ENCODE measurements around the gene PRDX5. TPM values are rescaled to one million over a fixed set of nuclear protein-coding genes. Genes with fewer than 3 reads are reported as not detected.

PRDX5 gene
- total and polyA plus RNA-seq, 9 of the 15 experiments (the other 6 are each of a cell fraction or from before 2014, with no cell fraction given), result 40.8 to 327 (median 204) TPM

DNA sequence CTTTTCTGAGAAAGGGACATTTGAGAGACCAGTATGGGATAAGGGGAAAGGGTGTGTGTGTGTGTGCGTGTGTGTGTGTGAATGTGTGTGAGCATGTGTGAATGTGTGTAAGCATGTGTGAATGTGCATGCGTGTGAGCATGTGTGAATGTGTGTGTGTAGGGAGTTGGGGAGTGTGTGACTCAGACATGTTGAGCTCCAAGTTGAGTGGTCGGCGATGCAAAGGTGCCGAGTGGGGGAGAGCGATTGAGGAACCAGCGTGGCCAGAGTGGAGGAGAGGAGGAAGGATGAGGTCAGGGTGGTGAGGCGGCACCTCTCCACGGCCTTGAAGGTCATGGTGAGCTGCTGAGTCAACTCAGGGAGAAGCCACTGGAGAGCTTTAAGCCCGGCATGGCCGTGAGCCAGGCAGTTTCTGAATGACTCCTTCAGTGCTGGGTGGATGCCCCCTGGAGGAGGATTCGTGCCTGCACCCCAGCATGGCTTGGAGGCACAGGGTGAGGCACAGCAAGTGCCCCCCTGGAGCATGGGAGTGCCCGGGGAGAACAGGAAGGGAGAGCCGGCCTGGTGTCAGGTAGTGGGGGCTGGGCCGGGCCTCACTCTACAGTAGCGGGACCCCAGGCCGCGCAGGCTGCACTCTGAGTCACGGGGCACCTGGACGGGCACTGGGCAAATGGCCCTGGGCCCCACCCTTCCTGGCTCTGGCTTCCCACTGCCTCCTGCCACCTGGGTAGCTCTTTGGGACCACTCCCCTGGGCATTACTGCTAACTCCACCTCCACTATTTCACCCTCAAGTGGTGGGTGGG lies 13.8 kb downstream of the PRDX5 start (continued):
- TF ChIP-seq, protein P1, sequence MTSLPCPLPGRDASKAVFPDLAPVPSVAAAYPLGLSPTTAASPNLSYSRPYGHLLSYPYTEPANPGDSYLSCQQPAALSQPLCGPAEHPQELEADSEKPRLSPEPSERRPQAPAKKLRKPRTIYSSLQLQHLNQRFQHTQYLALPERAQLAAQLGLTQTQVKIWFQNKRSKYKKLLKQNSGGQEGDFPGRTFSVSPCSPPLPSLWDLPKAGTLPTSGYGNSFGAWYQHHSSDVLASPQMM (CRISPR knock-in tag; IDR thresholded peaks at IDR 0.05), result no peak
- TF ChIP-seq, protein P2, sequence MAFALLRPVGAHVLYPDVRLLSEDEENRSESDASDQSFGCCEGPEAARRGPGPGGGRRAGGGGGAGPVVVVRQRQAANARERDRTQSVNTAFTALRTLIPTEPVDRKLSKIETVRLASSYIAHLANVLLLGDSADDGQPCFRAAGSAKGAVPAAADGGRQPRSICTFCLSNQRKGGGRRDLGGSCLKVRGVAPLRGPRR (CRISPR knock-in tag; IDR thresholded peaks at IDR 0.05), result no peak
- peak; percentile 93 for TF ChIP-seq SMARCE1 (IDR thresholded peaks at IDR 0.05)
- TF ChIP-seq ZNF79 (CRISPR knock-in tag; IDR thresholded peaks at IDR 0.05; ENCODE audit: low read depth), result no peak
- TF ChIP-seq SAP30 (IDR thresholded peaks at IDR 0.05; ENCODE audit: borderline replicate concordance, insufficient read depth, low read depth, low read length, poor library complexity, severe bottlenecking), result no peak
- no peak for TF ChIP-seq BDP1 (IDR thresholded peaks at IDR 0.05; ENCODE audit: insufficient read depth, insufficient read length)
- TF ChIP-seq ZNF347 (CRISPR knock-in tag; IDR thresholded peaks at IDR 0.05; ENCODE audit: low read depth), result no peak
- TF ChIP-seq NONO (IDR thresholded peaks at IDR 0.05; ENCODE audit: low read depth in 2 of 2, low read length in 1 of 2), result 0 out of 4 replicates have a peak, but pooled peaks of 1 of the 2 experiments have one; percentile 27
- no peak for TF ChIP-seq U2AF1 (optimal IDR thresholded peaks at IDR 0.05; ENCODE audit: low read depth, low read length)
- TF ChIP-seq TEAD2 (tag; IDR thresholded peaks at IDR 0.05), result no peak
- TF ChIP-seq RBM14 (IDR thresholded peaks at IDR 0.05; ENCODE audit: borderline replicate concordance, insufficient read depth, low read depth, low read length), result no peak
- TF ChIP-seq FOSL1 (tag; conservative IDR thresholded peaks at IDR 0.05), result peak; percentile 84
